GM19023 (cell line): ENCODE measurements around the gene OVOL3.
"Not testable (repeated sequence)": the region's sequence is repeated elsewhere in the genome, so short reads cannot be mapped to it uniquely, and the experiment has no call there.

Experiments
- ATAC-seq: cut with Tn5 transposase; IDR thresholded peaks from one replicate; pipeline ENCODE4 v1.9.1; 2021; ENCODE audit warnings: mild to moderate bottlenecking, moderate library complexity; ENCODE audit not compliant: unreplicated experiment

OVOL3 gene

GRCh38 chr19:36110487-36111199, at the start of gene OVOL3:
Gene OVOL3 (plus strand): TSS chr19:36111143. CDS start chr19:36111203, 60 bp downstream.
- no peak for ATAC-seq

- no peak for ATAC-seq
Measured at GRCh38 chr19:36061367-36061766, 49.6 kb upstream of the OVOL3 start.

- ATAC-seq: no peak
Measured at GRCh38 chr19:36064826-36065225, 46.1 kb upstream of the OVOL3 start.

- ATAC-seq: no peak
Measured at GRCh38 chr19:36067681-36068080, 43.3 kb upstream of the OVOL3 start.

GRCh38 chr19:36068810-36069499, 42.0 kb upstream of the OVOL3 start:
- ATAC-seq: not testable (repeated sequence)

GRCh38 chr19:36072081-36072480, 38.9 kb upstream of the OVOL3 start:
- ATAC-seq: no peak

GRCh38 chr19:36073121-36073876, 37.6 kb upstream of the OVOL3 start:
- no peak for ATAC-seq

- no peak for ATAC-seq
Measured at GRCh38 chr19:36079389-36079945, 31.5 kb upstream of the OVOL3 start.

GRCh38 chr19:36081385-36081784, 29.6 kb upstream of the OVOL3 start:
- ATAC-seq: no peak

GRCh38 chr19:36081894-36082293, 29.0 kb upstream of the OVOL3 start:
- ATAC-seq: no peak

GRCh38 chr19:36082916-36083315, 28.0 kb upstream of the OVOL3 start:
- ATAC-seq: no peak

GRCh38 chr19:36084231-36085009, 26.5 kb upstream of the OVOL3 start:
- ATAC-seq: no peak

- no peak for ATAC-seq
Measured at GRCh38 chr19:36086326-36086725, 24.6 kb upstream of the OVOL3 start.

- ATAC-seq: no peak
Measured at GRCh38 chr19:36089847-36090246, 21.1 kb upstream of the OVOL3 start.

- ATAC-seq: no peak
Measured at GRCh38 chr19:36090910-36091695, 19.8 kb upstream of the OVOL3 start.

- no peak for ATAC-seq
Measured at GRCh38 chr19:36092566-36092965, 18.4 kb upstream of the OVOL3 start.

- ATAC-seq: peak; percentile 71
Measured at GRCh38 chr19:36093146-36093662, 17.7 kb upstream of the OVOL3 start.

GRCh38 chr19:36093687-36094086, 17.3 kb upstream of the OVOL3 start:
- peak; percentile 17 for ATAC-seq

- no peak for ATAC-seq
Measured at GRCh38 chr19:36097036-36097435, 13.9 kb upstream of the OVOL3 start.
